GM23338 (cell line): Measurements from ENCODE around the gene DCTN5. TPM values are rescaled to one million over a fixed set of nuclear protein-coding genes. Genes with fewer than 3 reads are reported as not detected.

Experiments
- ATAC-seq: fragments of 200-7000 bp; cut with Tn5 transposase; 3 replicates; pipeline ENCODE4 v1.9.1; 2020
- DNase-seq: peaks from one replicate; pipeline ENCODE4 v3.0.0-alpha.2; 2015; ENCODE audit warnings: low spot score
- H2AFZ ChIP-seq: fragments of 200-600 bp; sonication (generic); 2 replicates; pipeline ENCODE4 v1.8.0; 2016; ENCODE audit warnings: antibody characterized with exemption, mild to moderate bottlenecking, moderate library complexity
- H3F3A ChIP-seq: fragments of 200-600 bp; sonication (generic); replicated peaks from 2 replicates; pipeline ENCODE4 v1.8.0; 2017; ENCODE audit warnings: antibody characterized with exemption, mixed run types, low read depth
- H3K27ac ChIP-seq: fragments of 200-600 bp; sonication (generic); 2 replicates; pipeline ENCODE4 v1.6.1; 2016; ENCODE audit warnings: low read depth
- H3K27me3 ChIP-seq: fragments of 200-600 bp; sonication (generic); 2 replicates; pipeline ENCODE4 v1.8.0; 2016; ENCODE audit warnings: mild to moderate bottlenecking, mixed run types, moderate library complexity; ENCODE audit not compliant: insufficient read depth
- H3K36me3 ChIP-seq: fragments of 200-600 bp; sonication (generic); 2 replicates; pipeline ENCODE4 v1.8.0; 2016; ENCODE audit warnings: mild to moderate bottlenecking; ENCODE audit not compliant: insufficient read depth
- H3K4me1 ChIP-seq: fragments of 200-600 bp; sonication (generic); 2 replicates; pipeline ENCODE4 v1.8.0; 2016; ENCODE audit warnings: mild to moderate bottlenecking, moderate library complexity; ENCODE audit not compliant: insufficient read depth
- H3K4me2 ChIP-seq: fragments of 200-600 bp; sonication (generic); 2 replicates; pipeline ENCODE4 v1.7.1; 2017; ENCODE audit warnings: mixed run types
- H3K4me3 ChIP-seq: fragments of 200-600 bp; sonication (generic); 2 replicates; pipeline ENCODE4 v1.6.1; 2016; ENCODE audit warnings: mixed run types
- H3K79me2 ChIP-seq: fragments of 200-600 bp; sonication (generic); replicated peaks from 2 replicates; pipeline ENCODE4 v1.8.0; 2017; ENCODE audit warnings: mild to moderate bottlenecking; ENCODE audit not compliant: insufficient read depth
- H3K9me2 ChIP-seq: fragments of 200-600 bp; sonication (generic); 2 replicates; pipeline ENCODE4 v1.8.0; 2017; ENCODE audit not compliant: insufficient read depth
- H4K20me1 ChIP-seq: fragments of 200-600 bp; sonication (generic); replicated peaks from 2 replicates; pipeline ENCODE4 v1.8.0; 2017; ENCODE audit warnings: mild to moderate bottlenecking; ENCODE audit not compliant: insufficient read depth
- H3K27ac Mint-ChIP-seq: 2 replicates; pipeline ENCODE4 v1.8.0; 2020; ENCODE audit warnings: inconsistent platforms, mild to moderate bottlenecking, moderate library complexity, mixed read lengths
- H3K27me3 Mint-ChIP-seq: 3 replicates; pipeline ENCODE4 v1.8.0; 2022; ENCODE audit warnings: low read depth, mild to moderate bottlenecking, moderate library complexity, mixed read lengths, inconsistent platforms; ENCODE audit not compliant: insufficient read depth, poor library complexity
- H3K36me3 Mint-ChIP-seq: 3 replicates; pipeline ENCODE4 v1.8.0; 2021; ENCODE audit warnings: low read depth, mild to moderate bottlenecking, inconsistent platforms, moderate library complexity, mixed read lengths
- H3K4me1 Mint-ChIP-seq: 3 replicates; pipeline ENCODE4 v1.8.0; 2020; ENCODE audit warnings: mild to moderate bottlenecking, inconsistent platforms, mixed read lengths
- H3K4me3 Mint-ChIP-seq: 3 replicates; pipeline ENCODE4 v1.8.0; 2021; ENCODE audit warnings: moderate library complexity, mild to moderate bottlenecking, inconsistent platforms, mixed read lengths
- H3K9me3 Mint-ChIP-seq: 3 replicates; pipeline ENCODE4 v1.8.0; 2020; ENCODE audit warnings: moderate library complexity, mild to moderate bottlenecking, inconsistent platforms, mixed read lengths
- CREB1 ChIP-seq: fragments of 250-450 bp; sonication (Bioruptor Pico); IDR thresholded peaks from 2 replicates; pipeline ENCODE4 v1.5.0; 2020; ENCODE audit warnings: low read depth, mild to moderate bottlenecking, moderate library complexity
- EZH2 ChIP-seq: fragments of 200-600 bp; sonication (generic); IDR thresholded peaks from one replicate; pipeline ENCODE4 v1.8.0; 2017; ENCODE audit warnings: antibody characterized with exemption, mild to moderate bottlenecking, low read depth; ENCODE audit not compliant: unreplicated experiment
- EZH2phosphoT487 ChIP-seq: fragments of 200-600 bp; sonication (generic); IDR thresholded peaks from one replicate; pipeline ENCODE4 v1.8.1; 2018; ENCODE audit warnings: antibody characterized with exemption; ENCODE audit not compliant: unreplicated experiment
- JUNB ChIP-seq: IDR thresholded peaks from one replicate; pipeline ENCODE4 v1.6.1; 2016; ENCODE audit warnings: antibody characterized with exemption; ENCODE audit not compliant: unreplicated experiment
- POLR2AphosphoS5 ChIP-seq: IDR thresholded peaks from 2 replicates; pipeline ENCODE4 v1.6.1; 2016; ENCODE audit warnings: antibody characterized with exemption, low read depth
- STAT1 ChIP-seq: IDR thresholded peaks from one replicate; pipeline ENCODE4 v1.6.1; 2016; ENCODE audit warnings: antibody characterized with exemption; ENCODE audit not compliant: unreplicated experiment
- ZNF462 ChIP-seq: fragments of 250-450 bp; sonication (Bioruptor Pico); IDR thresholded peaks from 2 replicates; pipeline ENCODE4 v1.5.0; 2020; ENCODE audit warnings: mild to moderate bottlenecking, moderate library complexity
- polyA plus RNA-seq: library from polyadenylated mRNA; unstranded; fragments of >200 nt; fragmentation: Nextera tagmentation; extraction: Ambion mirVana; gene quantifications from 2 replicates; pipeline ENCODE4 v1.2.1, GENCODE V29; 2016
- total RNA-seq: library from RNA; depleted of rRNA; stranded (reverse); fragments of >200 nt; shearing (Covaris generic); gene quantifications from 2 replicates; pipeline ENCODE4 v1.2.3, GENCODE V29; 2014
- TF ChIP-seq, protein P1 (sequence below): IDR thresholded peaks from one replicate; pipeline ENCODE4 v1.6.1; 2018; ENCODE audit warnings: antibody characterized with exemption; ENCODE audit not compliant: unreplicated experiment

Gene DCTN5
- total and polyA plus RNA-seq, 2 experiments from 2014 or later = 11.5 to 69.6 TPM

DNA sequence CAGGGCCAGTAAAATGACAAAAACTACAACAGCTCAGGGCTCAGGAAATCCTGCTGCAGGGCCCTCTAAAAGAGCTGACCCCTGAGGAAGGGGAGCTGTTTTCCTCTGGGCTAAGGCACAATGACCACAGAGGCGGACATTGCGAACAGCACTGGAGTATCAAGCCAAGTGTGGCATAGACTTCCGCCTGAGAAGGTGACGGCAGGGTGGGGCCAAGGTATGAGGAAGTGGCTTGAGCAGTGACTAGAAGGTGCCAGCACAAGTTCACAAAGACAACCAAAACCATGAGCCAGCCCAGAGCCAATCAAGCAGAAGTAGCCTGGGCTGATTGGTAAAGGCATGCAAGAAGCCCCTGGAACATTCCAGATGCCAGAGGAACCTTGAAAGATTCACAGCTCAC, 57.8 kb downstream of the DCTN5 start (continued):
- no peak for TF ChIP-seq ZNF462 (CRISPR knock-in tag)
- TF ChIP-seq CREB1 (CRISPR knock-in tag) = no peak
- TF ChIP-seq POLR2AphosphoS5 = no peak
- TF ChIP-seq EZH2phosphoT487 = no peak

DNA sequence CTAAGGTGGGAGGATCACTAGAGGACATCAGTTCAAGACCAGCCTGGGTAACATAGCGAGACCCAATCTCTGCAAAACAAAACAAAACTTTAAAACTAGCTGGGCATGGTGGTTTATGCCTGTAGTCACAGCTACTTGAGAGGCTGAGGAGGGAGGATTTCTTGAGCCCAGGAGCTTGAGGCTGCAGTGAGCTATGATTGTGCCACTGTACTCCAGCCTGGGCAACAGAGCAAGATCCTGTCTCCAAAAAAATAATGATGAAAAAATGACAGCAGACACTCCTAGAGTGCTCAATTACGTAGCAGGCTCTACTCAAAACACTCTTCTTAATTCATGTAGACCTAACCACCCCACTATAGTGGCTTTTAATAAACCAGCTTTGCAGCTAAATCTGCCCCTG, 58.8 kb downstream of the DCTN5 start:
- Histone ChIP-seq H3F3A (0 out of 2 replicates have a peak, but pooled peaks cover 6% of the 10 kb centered on the region), H3K4me2 (peak overlapping the region; percentile 62; the same call in 1 of the 2 replicates), H4K20me1 (no peaks in the 10 kb centered on the region), H3K27ac (no peak overlapping the region), H3K4me3 (no peak overlapping the region), H3K27me3 (no peaks in the 10 kb centered on the region), H3K4me1 (peaks cover 11% of the 10 kb centered on the region; the same call in 1 of the 2 replicates), H3K9me2 (no peaks in the 10 kb centered on the region), H3K36me3 (no peaks in the 10 kb centered on the region), H2AFZ (peak overlapping the region; percentile 91), H3K79me2 (no peaks in the 10 kb centered on the region)
- H3K36me3 Mint-ChIP-seq = peaks cover 5% of the 10 kb centered on the region
- ATAC-seq (no peak), DNase-seq (no peak)
- H3K4me3 Mint-ChIP-seq = no peak overlapping the region
- peaks cover 5% of the 10 kb centered on the region for H3K27me3 Mint-ChIP-seq
- peaks cover 11% of the 10 kb centered on the region for H3K4me1 Mint-ChIP-seq
- peaks cover 8% of the 10 kb centered on the region for H3K9me3 Mint-ChIP-seq
- no peak overlapping the region for H3K27ac Mint-ChIP-seq
- TF ChIP-seq EZH2 (no peak), JUNB (no peak), STAT1 (no peak), POLR2AphosphoS5 (no peak)
- TF ChIP-seq, protein P1, sequence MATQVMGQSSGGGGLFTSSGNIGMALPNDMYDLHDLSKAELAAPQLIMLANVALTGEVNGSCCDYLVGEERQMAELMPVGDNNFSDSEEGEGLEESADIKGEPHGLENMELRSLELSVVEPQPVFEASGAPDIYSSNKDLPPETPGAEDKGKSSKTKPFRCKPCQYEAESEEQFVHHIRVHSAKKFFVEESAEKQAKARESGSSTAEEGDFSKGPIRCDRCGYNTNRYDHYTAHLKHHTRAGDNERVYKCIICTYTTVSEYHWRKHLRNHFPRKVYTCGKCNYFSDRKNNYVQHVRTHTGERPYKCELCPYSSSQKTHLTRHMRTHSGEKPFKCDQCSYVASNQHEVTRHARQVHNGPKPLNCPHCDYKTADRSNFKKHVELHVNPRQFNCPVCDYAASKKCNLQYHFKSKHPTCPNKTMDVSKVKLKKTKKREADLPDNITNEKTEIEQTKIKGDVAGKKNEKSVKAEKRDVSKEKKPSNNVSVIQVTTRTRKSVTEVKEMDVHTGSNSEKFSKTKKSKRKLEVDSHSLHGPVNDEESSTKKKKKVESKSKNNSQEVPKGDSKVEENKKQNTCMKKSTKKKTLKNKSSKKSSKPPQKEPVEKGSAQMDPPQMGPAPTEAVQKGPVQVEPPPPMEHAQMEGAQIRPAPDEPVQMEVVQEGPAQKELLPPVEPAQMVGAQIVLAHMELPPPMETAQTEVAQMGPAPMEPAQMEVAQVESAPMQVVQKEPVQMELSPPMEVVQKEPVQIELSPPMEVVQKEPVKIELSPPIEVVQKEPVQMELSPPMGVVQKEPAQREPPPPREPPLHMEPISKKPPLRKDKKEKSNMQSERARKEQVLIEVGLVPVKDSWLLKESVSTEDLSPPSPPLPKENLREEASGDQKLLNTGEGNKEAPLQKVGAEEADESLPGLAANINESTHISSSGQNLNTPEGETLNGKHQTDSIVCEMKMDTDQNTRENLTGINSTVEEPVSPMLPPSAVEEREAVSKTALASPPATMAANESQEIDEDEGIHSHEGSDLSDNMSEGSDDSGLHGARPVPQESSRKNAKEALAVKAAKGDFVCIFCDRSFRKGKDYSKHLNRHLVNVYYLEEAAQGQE = no peak
